ENCODE data around the gene KLK3.

- TF ChIP-seq ZNF703 (CRISPR knock-in tag; IDR thresholded peaks at IDR 0.05; ENCODE audit: borderline replicate concordance) (no peak), ZNF883 (CRISPR knock-in tag; IDR thresholded peaks at IDR 0.05; ENCODE audit: not compliant biosample characterization) (no peak), NPAS2 (CRISPR knock-in tag; IDR thresholded peaks at IDR 0.05; ENCODE audit: borderline replicate concordance) (no peak)
Observed at GRCh38 chr19:50844296-50844935, 10.3 kb upstream of the KLK3 start.

Data from HepG2 (cell line).